HEK293T (cell line): Measurements from ENCODE around the gene GIGYF2.

Experiments
- BHLHE40 ChIP-seq: fragments of 450-650 bp; IDR thresholded peaks from 2 replicates; pipeline ENCODE4 v1.6.1; 2016; ENCODE audit warnings: mild to moderate bottlenecking, moderate library complexity, borderline replicate concordance
- CTBP1 ChIP-seq: fragments of 450-650 bp; IDR thresholded peaks from 2 replicates; pipeline ENCODE4 v1.6.1; 2016; ENCODE audit warnings: borderline replicate concordance
- FOXA1 ChIP-seq: fragments of 450-650 bp; IDR thresholded peaks from 2 replicates; pipeline ENCODE4 v1.6.1; 2016; ENCODE audit warnings: mild to moderate bottlenecking
- FOXK2 ChIP-seq: fragments of 450-650 bp; IDR thresholded peaks from 2 replicates; pipeline ENCODE4 v1.6.1; 2016; ENCODE audit warnings: mild to moderate bottlenecking
- FOXM1 ChIP-seq: fragments of 450-650 bp; IDR thresholded peaks from 2 replicates; pipeline ENCODE4 v1.6.1; 2017; ENCODE audit warnings: mild to moderate bottlenecking, borderline replicate concordance
- L3MBTL2 ChIP-seq: fragments of 450-650 bp; conservative IDR thresholded peaks from 2 replicates; pipeline ENCODE4 v1.6.1; 2016; ENCODE audit warnings: mild to moderate bottlenecking
- NFRKB ChIP-seq: fragments of 450-650 bp; IDR thresholded peaks from 2 replicates; pipeline ENCODE4 v1.6.1; 2016; ENCODE audit warnings: mild to moderate bottlenecking, moderate library complexity
- SP1 ChIP-seq: fragments of 450-650 bp; IDR thresholded peaks from 2 replicates; pipeline ENCODE4 v1.6.1; 2017
- SUZ12 ChIP-seq: fragments of 450-650 bp; IDR thresholded peaks from 2 replicates; pipeline ENCODE4 v1.6.1; 2016; ENCODE audit warnings: mild to moderate bottlenecking

GRCh38 chr2:232689152-232689910 is 7.8 kb upstream of the GIGYF2 start:
- TF ChIP-seq CTBP1 (no peak), SUZ12 (no peak), FOXK2 (no peak), SP1 (no peak), FOXM1 (no peak), L3MBTL2 (no peak), NFRKB (no peak), BHLHE40 (no peak), FOXA1 (no peak)
